ENCODE results near the gene FOXL3.
"Not testable (repeated sequence)": the region's sequence is repeated elsewhere in the genome, so short reads cannot be mapped to it uniquely, and the experiment has no call there.

The FOXL3 gene

DNA sequence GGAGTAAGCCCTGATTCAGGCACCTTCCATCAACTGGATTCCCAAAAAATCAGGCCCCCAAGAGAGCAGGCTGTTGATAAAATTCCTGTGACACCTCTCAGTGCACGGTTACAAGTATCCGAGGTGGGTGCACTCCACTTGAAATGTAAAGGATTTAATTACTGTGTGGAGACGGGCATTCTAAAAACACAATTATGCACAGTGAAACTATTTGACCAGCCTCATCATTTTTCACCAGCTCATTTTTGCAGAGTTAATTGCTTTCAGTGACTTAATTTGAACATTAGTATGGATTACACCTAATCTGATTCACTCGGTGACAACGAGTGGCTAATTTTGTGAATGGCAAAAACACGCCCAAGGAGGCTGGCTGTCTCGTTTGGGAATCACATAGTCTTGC is 2.3 kb downstream of the FOXL3 start:
- DNase-seq = no peak

DNA sequence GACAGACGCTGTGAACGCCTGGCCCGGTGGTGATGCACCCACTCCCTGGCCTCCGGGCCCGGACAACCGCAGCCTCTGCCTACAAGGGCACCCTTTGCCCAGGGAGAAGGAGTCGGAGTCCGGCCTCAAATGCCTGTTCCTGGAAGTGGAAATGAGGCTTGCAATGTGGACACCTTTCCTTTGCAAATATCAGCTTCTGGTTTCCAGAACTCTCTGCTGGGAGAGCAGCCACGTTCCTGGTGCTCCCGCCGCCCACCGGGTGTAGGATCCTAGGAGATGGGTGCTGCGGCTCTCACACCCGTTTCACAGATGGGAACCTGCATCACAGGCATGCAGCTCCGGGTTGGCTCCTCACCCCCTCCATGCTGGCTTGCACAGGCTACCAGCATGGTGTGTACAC is 2.9 kb downstream of the FOXL3 start:
- no peak for DNase-seq

GRCh38 chr7:293681-294439 is 3.9 kb downstream of the FOXL3 start:
- no peak for DNase-seq

DNA sequence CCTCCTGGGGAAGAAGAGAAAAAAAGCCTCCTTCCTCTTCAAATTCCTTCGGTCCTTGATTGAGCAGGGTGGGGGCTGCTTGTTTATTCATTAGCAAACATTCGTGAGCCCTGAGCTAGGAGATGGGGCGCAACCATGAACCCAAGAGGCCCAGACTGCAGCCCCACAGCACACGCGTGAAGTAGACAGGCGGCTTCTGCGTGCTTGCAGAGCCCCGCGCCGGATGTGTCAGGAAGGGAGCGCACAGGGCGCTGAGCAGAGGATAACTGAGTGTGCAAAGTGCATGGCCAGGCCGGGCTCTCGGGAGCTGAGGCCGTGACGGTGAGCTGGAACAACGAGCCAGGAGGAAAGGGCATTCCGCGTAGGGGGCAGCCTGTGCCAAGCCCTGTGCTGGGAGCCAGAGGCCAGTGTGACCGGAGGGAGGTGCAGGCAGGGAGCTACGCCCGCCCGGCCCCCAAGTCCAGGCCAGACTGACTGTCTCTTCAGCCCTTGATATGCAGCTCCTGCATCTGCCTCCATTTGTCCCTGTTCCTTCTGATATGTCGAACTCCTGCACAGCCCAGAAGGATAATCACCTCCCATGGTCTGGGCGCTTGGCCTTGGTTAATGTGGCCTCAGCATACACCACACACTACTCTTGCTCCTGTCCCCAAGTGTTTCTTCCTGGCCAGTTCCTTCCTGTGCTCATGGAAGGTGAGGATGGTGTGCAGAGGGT is 4.6 kb downstream of the FOXL3 start:
- DNase-seq = no peak

- no peak for DNase-seq
Observed at GRCh38 chr7:295155-296154, 5.5 kb downstream of the FOXL3 start.

- DNase-seq = no peak
Observed at GRCh38 chr7:296373-296945, 6.5 kb downstream of the FOXL3 start.

- not testable (repeated sequence) for DNase-seq
Observed at GRCh38 chr7:297141-297540, 7.2 kb downstream of the FOXL3 start.

- no peak for DNase-seq
Observed at GRCh38 chr7:297611-298374, 7.8 kb downstream of the FOXL3 start.

GRCh38 chr7:298375-298702 is 8.4 kb downstream of the FOXL3 start:
- DNase-seq = no peak

DNA sequence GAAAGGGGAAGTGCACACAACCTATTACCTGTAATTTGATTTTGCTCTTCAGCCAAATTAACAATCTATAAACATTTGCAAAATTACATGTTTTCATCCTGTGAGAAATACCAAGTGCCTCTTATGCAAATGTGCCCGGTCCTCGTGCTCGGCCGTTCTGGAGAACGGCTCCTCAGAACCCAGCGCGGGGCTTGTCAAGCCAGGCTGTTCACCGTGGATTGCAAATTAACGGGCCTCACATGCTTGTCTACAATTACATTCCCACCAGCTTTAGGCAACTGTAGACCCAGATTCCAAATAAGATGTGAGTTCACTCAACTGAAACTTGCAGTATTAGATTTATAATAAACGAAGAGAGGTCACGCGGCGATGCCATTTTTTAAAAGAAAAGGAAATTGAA is 8.8 kb downstream of the FOXL3 start:
- DNase-seq = no peak

GRCh38 chr7:299169-299568 is 9.2 kb downstream of the FOXL3 start:
- DNase-seq = no peak

DNA sequence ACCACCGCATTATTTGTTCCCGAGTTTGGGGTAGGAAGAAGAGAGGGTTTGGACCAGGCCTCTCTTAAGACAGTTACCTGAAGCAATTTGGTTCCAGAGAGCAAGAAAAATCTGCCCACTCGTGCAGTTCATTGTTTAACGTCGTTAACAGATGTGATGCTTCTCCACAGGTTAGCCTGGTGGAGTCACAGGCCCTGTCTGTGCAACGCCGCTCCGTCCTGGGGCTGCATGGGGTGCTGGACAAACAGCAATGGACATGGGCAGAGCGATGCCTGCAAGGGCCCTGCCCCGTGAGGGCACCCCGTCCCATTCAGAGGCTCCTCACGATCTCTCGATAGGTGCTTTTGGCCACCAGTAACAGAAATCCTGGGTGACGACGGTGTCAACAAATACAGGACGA is 9.7 kb downstream of the FOXL3 start:
- DNase-seq = no peak

DNA sequence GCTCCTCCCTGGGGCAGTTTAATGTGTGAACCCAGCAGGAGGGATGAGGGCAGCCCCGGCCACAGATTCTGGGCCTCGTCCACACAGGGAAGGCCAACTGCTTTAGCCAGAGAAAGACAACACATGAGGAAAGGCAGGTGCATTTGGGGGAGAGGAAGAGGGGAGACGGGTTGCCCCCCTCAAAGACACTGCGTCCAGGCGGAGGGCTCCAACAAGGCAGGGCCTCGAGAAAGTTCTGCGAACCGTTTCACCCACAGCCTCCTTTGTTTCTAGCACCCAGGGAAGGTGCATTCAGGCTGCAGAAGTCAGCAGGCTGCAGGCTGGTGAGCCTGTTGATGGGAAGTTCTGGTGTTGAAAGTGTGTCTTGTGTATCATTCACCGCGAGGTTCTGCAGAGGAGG is 10.1 kb downstream of the FOXL3 start:
- no peak for DNase-seq

GRCh38 chr7:300546-301290 is 10.7 kb downstream of the FOXL3 start:
- no peak for DNase-seq

GRCh38 chr7:301291-302053 is 11.5 kb downstream of the FOXL3 start:
- DNase-seq = no peak

DNA sequence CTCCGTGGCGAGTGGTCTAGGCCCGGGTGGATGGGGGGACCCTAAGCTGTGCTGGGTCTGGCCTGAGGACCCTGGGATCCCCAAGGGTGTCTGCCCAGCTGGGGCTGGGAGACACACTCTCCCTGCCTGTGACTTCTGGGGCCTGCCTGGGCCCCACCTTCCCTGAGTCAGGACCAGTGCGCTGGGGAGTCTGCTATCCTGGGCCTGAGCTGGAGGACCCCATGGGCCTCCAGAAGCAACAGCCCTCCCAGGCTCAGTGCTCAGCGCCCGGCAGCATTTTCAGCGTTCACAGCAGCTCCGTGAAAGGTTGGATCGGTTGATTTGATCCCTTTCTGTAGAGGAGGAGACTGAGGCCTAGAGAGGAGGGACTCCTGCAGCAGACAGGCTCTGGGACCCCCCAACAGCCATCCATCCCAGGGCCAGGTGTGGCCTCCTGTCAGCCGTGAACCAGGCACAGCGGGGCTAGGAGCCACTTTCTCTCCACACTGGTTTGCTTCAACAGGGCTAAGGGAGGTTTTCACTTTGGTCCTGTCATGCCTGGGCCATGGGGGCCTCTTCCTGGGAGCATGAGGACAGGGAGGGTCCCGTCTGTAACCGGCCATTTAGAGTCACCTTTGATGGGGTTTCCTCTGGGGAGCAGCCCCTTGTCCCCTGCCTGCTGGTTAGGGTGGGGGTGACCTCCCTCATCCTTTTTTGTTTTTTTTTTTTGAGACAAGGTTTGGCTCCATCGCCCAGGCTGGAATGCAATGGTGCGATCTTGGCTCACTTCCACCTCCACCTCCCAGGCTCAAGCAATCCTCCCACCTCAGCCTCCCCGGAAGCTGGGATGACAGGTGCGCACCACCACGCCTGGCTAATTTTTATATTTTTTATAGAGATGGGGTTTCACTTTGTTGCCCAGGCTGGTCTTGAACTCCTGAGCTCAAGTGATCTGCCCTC is 12.4 kb downstream of the FOXL3 start:
- DNase-seq = no peak

DNA sequence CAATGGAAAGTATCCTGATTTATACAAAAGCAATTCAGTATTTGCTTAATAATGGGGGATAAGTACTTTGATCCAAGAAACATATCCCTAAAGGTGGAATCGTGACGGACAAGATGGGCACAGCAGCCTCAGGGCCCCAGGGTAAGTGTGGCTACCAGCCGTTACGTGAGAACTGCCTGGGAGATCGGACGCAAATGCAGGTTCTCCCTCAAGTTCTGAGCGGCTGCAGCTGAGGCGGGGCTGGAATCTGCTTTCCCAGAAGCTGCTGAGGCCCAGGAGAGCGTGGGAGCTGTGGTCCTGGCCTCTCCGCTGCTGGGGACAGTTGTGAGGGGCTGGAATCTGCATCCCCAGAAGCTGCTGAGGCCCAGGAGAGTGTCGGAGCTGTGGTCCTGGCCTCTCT is 13.5 kb downstream of the FOXL3 start:
- DNase-seq = no peak

GRCh38 chr7:303884-304573 is 14.1 kb downstream of the FOXL3 start:
- DNase-seq = no peak

Data from NCI-H226 (cell line).